IgD-negative memory B cell (primary cell): ENCODE results near the gene SLC2A10. TPM values are rescaled to one million over a fixed set of nuclear protein-coding genes. Genes with fewer than 3 reads are reported as not detected.
A peak's percentile ranks its signal among the peaks of the same experiment; 100 is the strongest.

Experiments
- H3K27ac Mint-ChIP-seq, 3 donors: one replicate each; pipeline ENCODE4 v1.8.0; 2020 to 2022; ENCODE audit warnings: mild to moderate bottlenecking in 3 of 3, mixed read lengths in 3 of 3, moderate library complexity in 1 of 3
- H3K27me3 Mint-ChIP-seq: one replicate; pipeline ENCODE4 v1.8.0; 2021; ENCODE audit warnings: mixed read lengths
- H3K36me3 Mint-ChIP-seq: one replicate; pipeline ENCODE4 v1.8.0; 2020; ENCODE audit warnings: mild to moderate bottlenecking, mixed read lengths
- H3K4me1 Mint-ChIP-seq, 3 donors: one replicate each; pipeline ENCODE4 v1.8.0; 2020 to 2022; ENCODE audit warnings: mixed read lengths in 3 of 3, mild to moderate bottlenecking in 1 of 3
- H3K4me3 Mint-ChIP-seq, 4 donors: one replicate each; pipeline ENCODE4 v1.8.0; 2020 to 2022; ENCODE audit warnings: mild to moderate bottlenecking in 4 of 4, mixed read lengths in 4 of 4, moderate library complexity in 3 of 4
- H3K9me3 Mint-ChIP-seq, 3 donors: one replicate each; pipeline ENCODE4 v1.8.0; 2020 to 2021; ENCODE audit warnings: mixed read lengths in 3 of 3, mild to moderate bottlenecking in 1 of 3
- polyA plus RNA-seq: library from polyadenylated mRNA; unstranded; fragments of 300-500 nt; fragmentation: Illumina TruSeq; gene quantifications from one replicate; pipeline ENCODE4 v1.2.3, GENCODE V29; 2021

Gene SLC2A10
- polyA plus RNA-seq, 1 donor from 2014 or later: not detected

- Mint-ChIP-seq H3K27me3 (peaks cover 7% of the 10 kb centered on the region), H3K4me3 (no peak overlapping the region), H3K4me1 (no peaks in the 10 kb centered on the region), H3K27ac (no peak overlapping the region), H3K9me3 (peaks cover 0 to 8% (median 2%) of the 10 kb centered on the region in 3 donors), H3K36me3 (no peaks in the 10 kb centered on the region)
Observed at GRCh38 chr20:46722450-46722849, 13.0 kb downstream of the SLC2A10 start.

GRCh38 chr20:46723039-46723438 lies 13.6 kb downstream of the SLC2A10 start:
- peaks cover 7% of the 10 kb centered on the region for H3K27me3 Mint-ChIP-seq
- peaks cover 0 to 8% (median 2%) of the 10 kb centered on the region in 3 donors for H3K9me3 Mint-ChIP-seq
- H3K4me1 Mint-ChIP-seq: no peaks in the 10 kb centered on the region
- H3K4me3 Mint-ChIP-seq: no peak overlapping the region
- H3K36me3 Mint-ChIP-seq: no peaks in the 10 kb centered on the region
- no peak overlapping the region for H3K27ac Mint-ChIP-seq

GRCh38 chr20:46724343-46724959 lies 15.0 kb downstream of the SLC2A10 start:
- Mint-ChIP-seq H3K36me3 (no peaks in the 10 kb centered on the region), H3K9me3 (peaks cover 0 to 8% (median 2%) of the 10 kb centered on the region in 3 donors)

GRCh38 chr20:46725186-46726165 lies 16.0 kb downstream of the SLC2A10 start:
- Mint-ChIP-seq H3K4me3 (no peak overlapping the region), H3K27ac (no peak overlapping the region), H3K36me3 (no peaks in the 10 kb centered on the region), H3K27me3 (peaks cover 9% of the 10 kb centered on the region), H3K9me3 (peaks cover 0 to 4% (median 1%) of the 10 kb centered on the region in 3 donors), H3K4me1 (no peaks in the 10 kb centered on the region)

More at GRCh38 chr20:46724343-46724959, 15.0 kb downstream of the SLC2A10 start:
- no peak overlapping the region for H3K4me3 Mint-ChIP-seq
- no peaks in the 10 kb centered on the region for H3K4me1 Mint-ChIP-seq
- H3K27ac Mint-ChIP-seq: no peak overlapping the region
- peaks cover 7% of the 10 kb centered on the region for H3K27me3 Mint-ChIP-seq

GRCh38 chr20:46731770-46732169 lies 22.3 kb downstream of the SLC2A10 start:
- Mint-ChIP-seq H3K27ac (no peak overlapping the region), H3K36me3 (no peaks in the 10 kb centered on the region), H3K4me1 (no peaks in the 10 kb centered on the region), H3K9me3 (peaks cover 0 to 3% (median 1%) of the 10 kb centered on the region in 3 donors), H3K4me3 (no peak overlapping the region), H3K27me3 (peaks cover 8% of the 10 kb centered on the region)

GRCh38 chr20:46735436-46735835 lies 26.0 kb downstream of the SLC2A10 start:
- no peaks in the 10 kb centered on the region for H3K36me3 Mint-ChIP-seq

GRCh38 chr20:46739431-46740213 lies 30.2 kb downstream of the SLC2A10 start:
- peaks cover 18% of the 10 kb centered on the region for H3K27me3 Mint-ChIP-seq
- peak overlapping the region in 1 of 4 donors; percentile 9 for H3K4me3 Mint-ChIP-seq
- no peak overlapping the region for H3K27ac Mint-ChIP-seq
- peaks cover 0 to 3% (median 0%) of the 10 kb centered on the region in 3 donors for H3K4me1 Mint-ChIP-seq
- peaks cover 1% of the 10 kb centered on the region for H3K36me3 Mint-ChIP-seq
- peaks cover 0 to 12% (median 10%) of the 10 kb centered on the region in 3 donors for H3K9me3 Mint-ChIP-seq

More at GRCh38 chr20:46735436-46735835, 26.0 kb downstream of the SLC2A10 start:
- peaks cover 0 to 9% (median 8%) of the 10 kb centered on the region in 3 donors for H3K9me3 Mint-ChIP-seq
- H3K27me3 Mint-ChIP-seq: peaks cover 8% of the 10 kb centered on the region
- peaks cover 0 to 3% (median 0%) of the 10 kb centered on the region in 3 donors for H3K4me1 Mint-ChIP-seq
- H3K4me3 Mint-ChIP-seq: no peak overlapping the region
- H3K27ac Mint-ChIP-seq: no peak overlapping the region

- Mint-ChIP-seq H3K4me1 (peaks cover 0 to 3% (median 0%) of the 10 kb centered on the region in 3 donors), H3K27ac (no peak overlapping the region), H3K27me3 (peaks cover 18% of the 10 kb centered on the region), H3K36me3 (peaks cover 1% of the 10 kb centered on the region), H3K9me3 (peaks cover 0 to 12% (median 10%) of the 10 kb centered on the region in 3 donors), H3K4me3 (no peak overlapping the region)
Observed at GRCh38 chr20:46740214-46740609, 30.8 kb downstream of the SLC2A10 start.

GRCh38 chr20:46741924-46742668 lies 32.6 kb downstream of the SLC2A10 start:
- Mint-ChIP-seq H3K27ac (no peak overlapping the region), H3K4me3 (no peak overlapping the region), H3K27me3 (peaks cover 26% of the 10 kb centered on the region), H3K4me1 (peaks cover 0 to 3% (median 0%) of the 10 kb centered on the region in 3 donors), H3K36me3 (peaks cover 3% of the 10 kb centered on the region), H3K9me3 (peaks cover 0 to 12% (median 10%) of the 10 kb centered on the region in 3 donors)

- peaks cover 22% of the 10 kb centered on the region for H3K27me3 Mint-ChIP-seq
- H3K27ac Mint-ChIP-seq: no peak overlapping the region
Observed at GRCh38 chr20:46742669-46743045, 33.2 kb downstream of the SLC2A10 start.

GRCh38 chr20:46743088-46743487 lies 33.6 kb downstream of the SLC2A10 start:
- no peak overlapping the region for H3K27ac Mint-ChIP-seq
- H3K4me3 Mint-ChIP-seq: no peak overlapping the region
- peaks cover 3% of the 10 kb centered on the region for H3K36me3 Mint-ChIP-seq
- peaks cover 0 to 12% (median 10%) of the 10 kb centered on the region in 3 donors for H3K9me3 Mint-ChIP-seq
- peaks cover 22% of the 10 kb centered on the region for H3K27me3 Mint-ChIP-seq
- H3K4me1 Mint-ChIP-seq: peaks cover 0 to 3% (median 0%) of the 10 kb centered on the region in 3 donors

More at GRCh38 chr20:46742669-46743045, 33.2 kb downstream of the SLC2A10 start:
- Mint-ChIP-seq H3K4me3 (no peak overlapping the region), H3K4me1 (peaks cover 0 to 3% (median 0%) of the 10 kb centered on the region in 3 donors), H3K9me3 (peaks cover 0 to 12% (median 10%) of the 10 kb centered on the region in 3 donors), H3K36me3 (peaks cover 3% of the 10 kb centered on the region)

- Mint-ChIP-seq H3K4me3 (no peak overlapping the region), H3K27me3 (peaks cover 30% of the 10 kb centered on the region), H3K27ac (no peak overlapping the region), H3K36me3 (peaks cover 1% of the 10 kb centered on the region), H3K9me3 (no peaks in the 10 kb centered on the region), H3K4me1 (no peaks in the 10 kb centered on the region)
Observed at GRCh38 chr20:46746956-46747526, 37.6 kb downstream of the SLC2A10 start.

- Mint-ChIP-seq H3K36me3 (peaks cover 1% of the 10 kb centered on the region), H3K4me1 (peaks cover 0 to 4% (median 2%) of the 10 kb centered on the region in 3 donors), H3K27ac (no peak overlapping the region), H3K4me3 (no peak overlapping the region), H3K9me3 (no peaks in the 10 kb centered on the region), H3K27me3 (peaks cover 24% of the 10 kb centered on the region)
Observed at GRCh38 chr20:46749147-46749546, 39.7 kb downstream of the SLC2A10 start.

- H3K4me1 Mint-ChIP-seq: peaks cover 0 to 4% (median 2%) of the 10 kb centered on the region in 3 donors
- peaks cover 15% of the 10 kb centered on the region for H3K27me3 Mint-ChIP-seq
- H3K36me3 Mint-ChIP-seq: no peaks in the 10 kb centered on the region
- no peak overlapping the region for H3K27ac Mint-ChIP-seq
- no peaks in the 10 kb centered on the region for H3K9me3 Mint-ChIP-seq
- H3K4me3 Mint-ChIP-seq: no peak overlapping the region
Observed at GRCh38 chr20:46751856-46752255, 42.4 kb downstream of the SLC2A10 start.
